Left renal pelvis (tissue), 4 donors: ENCODE data around the gene CLASP1. TPM values are rescaled to one million over a fixed set of nuclear protein-coding genes. Genes with fewer than 3 reads are reported as not detected.
"Not testable (repeated sequence)": the region's sequence is repeated elsewhere in the genome, so short reads cannot be mapped to it uniquely, and the experiment has no call there.

Experiments
- DNase-seq, 4 donors: peaks; one replicate each; pipeline ENCODE4 v3.0.0-alpha.2; 2013; ENCODE audit warnings: low read depth in 4 of 4, low spot score in 3 of 4
- polyA plus RNA-seq, 4 donors: library from polyadenylated mRNA; unstranded; fragments of 120-200 nt; gene quantifications; one replicate each; pipeline ENCODE4 v1.2.1, GENCODE V29; 2013; ENCODE audit not compliant: insufficient read length in 4 of 4

CLASP1 gene
- polyA plus RNA-seq, 4 donors: 40.4 to 45.9 (median 44.9) TPM

- DNase-seq: no peak
Measured at GRCh38 chr2:121442889-121443288, 206.4 kb downstream of the CLASP1 start.

- not testable (repeated sequence) for DNase-seq
Measured at GRCh38 chr2:121438290-121438689, 211.0 kb downstream of the CLASP1 start.

DNA sequence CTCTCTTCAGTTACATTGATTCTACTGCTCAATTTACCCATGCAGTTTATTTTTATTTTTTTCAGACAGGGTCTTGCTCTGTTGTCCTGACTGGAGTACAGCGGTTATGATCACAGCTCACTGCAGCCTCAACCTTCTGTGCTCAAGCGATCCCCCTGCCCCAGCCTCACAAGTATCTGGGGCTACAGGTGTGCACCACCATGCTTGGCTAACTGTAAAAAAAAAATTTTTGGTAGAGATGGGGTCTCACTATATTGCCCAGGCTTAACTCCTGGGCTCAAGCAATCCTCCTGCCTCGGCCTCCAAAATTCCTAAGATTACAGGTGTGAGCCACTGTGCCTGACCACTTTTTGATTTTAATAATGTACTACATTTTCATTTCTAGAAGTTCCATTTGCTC, 212.3 kb downstream of the CLASP1 start:
- DNase-seq: no peak

GRCh38 chr2:121435790-121436189, 213.5 kb downstream of the CLASP1 start:
- no peak for DNase-seq

- no peak for DNase-seq
Measured at GRCh38 chr2:121431214-121431613, 218.0 kb downstream of the CLASP1 start.

GRCh38 chr2:121429927-121430520, 219.2 kb downstream of the CLASP1 start:
- no peak for DNase-seq

GRCh38 chr2:121429119-121429903, 220.0 kb downstream of the CLASP1 start:
- no peak for DNase-seq

- DNase-seq: no peak
Measured at GRCh38 chr2:121427187-121427689, 222.0 kb downstream of the CLASP1 start.

GRCh38 chr2:121420486-121420885, 228.8 kb downstream of the CLASP1 start:
- DNase-seq: no peak

DNA sequence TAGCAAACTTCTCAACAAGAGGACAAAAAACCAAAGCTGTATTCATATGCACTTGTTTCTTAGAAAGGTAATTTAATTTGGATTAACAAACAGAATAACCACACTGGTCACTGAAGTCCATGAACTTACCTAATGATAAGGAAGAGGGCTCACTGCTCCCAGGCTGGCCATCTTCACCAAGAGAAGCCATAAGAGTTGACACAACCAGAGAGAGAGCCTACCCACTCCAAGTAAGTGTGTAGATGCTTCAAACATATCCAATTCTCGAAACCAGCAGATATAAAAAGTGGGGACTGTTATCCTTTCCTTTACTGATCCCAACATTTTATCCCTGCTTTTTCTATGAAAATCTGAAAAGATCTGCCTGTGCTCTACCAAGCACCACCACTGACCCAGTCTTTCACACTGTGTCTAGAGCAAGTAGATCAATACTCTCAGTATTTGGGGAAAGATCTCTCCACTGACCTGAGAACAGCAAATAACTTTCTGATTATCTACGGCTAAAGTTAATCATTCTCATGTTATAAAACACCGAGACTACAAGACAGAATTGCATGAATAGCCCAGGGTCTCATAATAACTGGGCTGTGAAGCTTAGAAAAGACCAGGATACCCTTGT, 230.1 kb downstream of the CLASP1 start:
- DNase-seq: no peak

GRCh38 chr2:121418494-121419058, 230.7 kb downstream of the CLASP1 start:
- no peak for DNase-seq

- no peak for DNase-seq
Measured at GRCh38 chr2:121417826-121418225, 231.4 kb downstream of the CLASP1 start.

- no peak for DNase-seq
Measured at GRCh38 chr2:121415727-121416126, 233.5 kb downstream of the CLASP1 start.

DNA sequence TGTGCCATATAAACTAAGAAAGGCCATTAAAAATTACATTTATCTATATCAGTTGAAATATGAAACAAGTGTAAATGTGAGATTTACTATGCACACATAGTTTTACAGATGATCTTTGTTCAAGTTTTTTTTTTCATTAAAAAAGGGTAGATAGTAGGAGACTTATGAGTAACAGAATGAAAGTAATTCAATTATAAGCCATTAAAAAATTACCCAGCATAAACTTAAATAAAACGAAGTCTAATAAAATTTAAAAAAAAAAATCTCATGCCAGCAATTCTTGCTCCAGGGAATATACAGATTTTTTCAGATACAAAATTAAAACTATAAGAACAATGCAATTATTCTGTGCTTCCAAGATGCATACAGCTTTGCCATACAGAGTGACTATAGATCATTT, 236.9 kb downstream of the CLASP1 start:
- DNase-seq: no peak

GRCh38 chr2:121409966-121410365, 239.3 kb downstream of the CLASP1 start:
- DNase-seq: no peak

DNA sequence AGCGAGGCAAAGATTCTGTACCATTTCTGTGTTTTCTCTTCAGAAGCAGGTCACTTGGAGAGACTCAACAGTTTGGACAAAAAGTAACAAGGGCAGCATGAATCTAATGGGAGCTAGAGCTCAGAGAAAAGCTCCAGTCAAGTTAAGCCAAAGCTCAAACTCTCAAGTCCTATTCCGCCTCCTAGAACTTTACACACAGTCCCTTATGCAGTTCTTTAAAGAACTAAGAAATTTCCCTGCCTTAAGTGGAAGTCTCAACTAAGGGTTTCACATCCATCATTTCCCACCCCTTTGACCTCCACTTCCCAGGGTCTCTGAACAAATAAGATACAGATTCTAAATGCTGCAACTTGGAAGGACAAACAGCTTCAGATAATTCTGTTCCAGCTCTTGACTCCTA, 239.9 kb downstream of the CLASP1 start:
- no peak for DNase-seq

GRCh38 chr2:121408641-121409040, 240.6 kb downstream of the CLASP1 start:
- DNase-seq: no peak

GRCh38 chr2:121405233-121405632, 244.0 kb downstream of the CLASP1 start:
- no peak for DNase-seq

DNA sequence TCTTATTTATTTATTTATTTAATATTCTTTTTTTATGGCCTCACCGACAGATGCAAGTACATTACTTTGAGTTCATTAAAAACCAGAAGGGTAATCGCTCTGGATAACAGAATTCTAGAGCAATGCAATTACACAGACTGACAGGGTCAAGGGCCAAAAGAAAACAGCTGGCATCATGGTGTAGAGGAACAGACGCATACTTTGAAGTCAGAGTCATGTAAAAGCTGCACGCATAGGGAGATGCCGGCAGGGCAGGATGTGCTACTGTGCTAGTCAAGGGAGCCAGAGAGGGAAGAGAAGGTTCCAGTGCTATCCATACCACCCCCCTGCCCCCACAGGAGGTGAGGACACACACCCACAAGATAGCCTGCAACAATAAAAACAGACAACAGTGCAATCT, 249.1 kb downstream of the CLASP1 start:
- peak in 2 of 4 donors; percentile 29 for DNase-seq

GRCh38 chr2:121398853-121399252, 250.4 kb downstream of the CLASP1 start:
- no peak for DNase-seq

DNA sequence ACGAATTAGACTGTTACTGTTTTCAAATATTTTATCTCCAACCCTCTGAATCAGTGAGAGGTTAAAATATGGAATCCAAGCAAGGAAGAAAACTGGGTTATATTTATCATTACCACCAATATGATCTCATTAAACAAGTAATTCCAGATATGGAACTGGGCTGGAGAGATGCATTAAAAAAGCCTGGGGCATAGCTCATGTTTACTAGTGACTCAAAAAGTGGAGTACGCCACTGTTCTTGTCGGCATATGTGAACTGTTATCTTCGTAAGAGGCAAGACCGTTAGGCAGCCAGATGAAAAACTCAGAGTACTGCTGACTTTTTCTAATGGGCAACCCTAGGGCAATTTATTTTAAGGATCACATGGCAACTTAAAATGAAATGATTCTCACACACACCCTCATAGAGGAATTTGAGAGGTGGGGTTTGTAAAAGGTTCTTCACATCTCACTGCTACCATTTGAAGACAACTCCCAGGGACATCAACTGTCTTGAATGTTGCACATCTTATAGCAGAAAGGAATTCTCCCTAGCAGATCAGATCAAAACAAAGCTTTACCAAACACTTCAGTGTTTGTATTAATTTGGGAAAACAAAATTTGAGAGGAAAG, 259.1 kb downstream of the CLASP1 start:
- DNase-seq: no peak
